Naive B cell (primary cell): ENCODE results near the gene RASA3. TPM values are rescaled to one million over a fixed set of nuclear protein-coding genes. Genes with fewer than 3 reads are reported as not detected.

ENCODE experiments used
- ATAC-seq, 2 donors: fragments of 150-1000 bp; cut with Tn5 transposase; 2 replicates each; pipeline ENCODE4 v1.10.0; 2021; ENCODE audit warnings: low read depth in 2 of 2, mild to moderate bottlenecking in 2 of 2, moderate library complexity in 2 of 2
- DNase-seq: peaks from one replicate; pipeline ENCODE4 v3.0.0; 2022
- H3K27ac Mint-ChIP-seq, 6 donors: one replicate each; pipeline ENCODE4 v1.8.0; 2020 to 2022; ENCODE audit warnings: mild to moderate bottlenecking in 6 of 6, mixed read lengths in 6 of 6, moderate library complexity in 5 of 6, inconsistent platforms in 2 of 6
- H3K27me3 Mint-ChIP-seq, 3 donors: one replicate each; pipeline ENCODE4 v1.8.0; 2021 to 2022; ENCODE audit warnings: mixed read lengths in 3 of 3, mild to moderate bottlenecking in 1 of 3
- H3K36me3 Mint-ChIP-seq, 2 donors: one replicate each; pipeline ENCODE4 v1.8.0; 2020 to 2022; ENCODE audit warnings: mixed read lengths in 2 of 2, inconsistent platforms in 1 of 2, mild to moderate bottlenecking in 1 of 2
- H3K4me1 Mint-ChIP-seq, 3 donors: one replicate each; pipeline ENCODE4 v1.8.0; 2020 to 2022; ENCODE audit warnings: mixed read lengths in 3 of 3, inconsistent platforms in 1 of 3, mild to moderate bottlenecking in 1 of 3, moderate library complexity in 1 of 3
- H3K4me3 Mint-ChIP-seq, 8 donors: one replicate each; pipeline ENCODE4 v1.8.0; 2020 to 2022; ENCODE audit warnings: mild to moderate bottlenecking in 8 of 8, mixed read lengths in 8 of 8, moderate library complexity in 8 of 8, inconsistent platforms in 2 of 8
- H3K9me3 Mint-ChIP-seq, 7 donors: one replicate each; pipeline ENCODE4 v1.8.0; 2020 to 2022; ENCODE audit warnings: mixed read lengths in 7 of 7, mild to moderate bottlenecking in 5 of 7, inconsistent platforms in 2 of 7, moderate library complexity in 1 of 7
- polyA plus RNA-seq, 6 donors: library from polyadenylated mRNA; unstranded; fragments of 300-500 nt; fragmentation: Illumina TruSeq; gene quantifications; one replicate each; pipeline ENCODE4 v1.2.3, GENCODE V29; 2021; ENCODE audit warnings: low read depth in 6 of 6

RASA3 gene
- polyA plus RNA-seq, 6 donors from 2014 or later = 17.1 to 41.9 (median 28.8) TPM

DNA sequence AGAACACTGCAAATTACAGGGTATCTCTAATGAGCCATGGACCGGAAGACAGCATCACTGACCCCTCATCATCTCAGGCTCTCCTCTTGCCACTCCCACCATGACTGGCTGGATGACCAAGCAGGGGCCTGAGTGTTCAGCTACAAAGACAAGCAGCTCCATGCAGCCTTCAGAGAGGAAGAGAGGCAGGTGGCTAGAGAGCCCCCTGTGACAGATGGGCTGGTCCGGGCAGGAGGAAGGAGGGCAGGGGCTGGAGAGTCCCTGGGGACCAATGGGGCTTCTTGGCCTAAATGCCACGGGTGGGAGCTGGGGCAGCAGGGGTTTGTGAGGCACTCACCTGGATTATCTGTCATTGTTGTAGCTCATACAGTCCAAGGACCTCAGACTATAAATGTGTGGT is 12.8 kb upstream of the RASA3 start:
- DNase-seq (no peak), ATAC-seq (no peak)
- Mint-ChIP-seq H3K9me3 (no peaks in the 10 kb centered on the region), H3K27me3 (no peaks in the 10 kb centered on the region), H3K36me3 (no peaks in the 10 kb centered on the region), H3K4me3 (peak overlapping the region in 5 of 8 donors; percentile 16 to 77 (median 67)), H3K4me1 (peaks cover 22 to 43% (median 38%) of the 10 kb centered on the region in 3 donors), H3K27ac (peak overlapping the region in 5 of 6 donors; percentile 33 to 93 (median 63))

- no peak for ATAC-seq
- Mint-ChIP-seq H3K4me3 (peak overlapping the region in 6 of 8 donors; percentile 9 to 77 (median 61)), H3K27me3 (no peaks in the 10 kb centered on the region), H3K9me3 (no peaks in the 10 kb centered on the region), H3K4me1 (peaks cover 19 to 43% (median 38%) of the 10 kb centered on the region in 3 donors), H3K27ac (peak overlapping the region in 4 of 6 donors; percentile 71 to 93 (median 78)), H3K36me3 (no peaks in the 10 kb centered on the region)
- DNase-seq = no peak
Measured at GRCh38 chr13:114144606-114145244, 12.3 kb upstream of the RASA3 start.

DNA sequence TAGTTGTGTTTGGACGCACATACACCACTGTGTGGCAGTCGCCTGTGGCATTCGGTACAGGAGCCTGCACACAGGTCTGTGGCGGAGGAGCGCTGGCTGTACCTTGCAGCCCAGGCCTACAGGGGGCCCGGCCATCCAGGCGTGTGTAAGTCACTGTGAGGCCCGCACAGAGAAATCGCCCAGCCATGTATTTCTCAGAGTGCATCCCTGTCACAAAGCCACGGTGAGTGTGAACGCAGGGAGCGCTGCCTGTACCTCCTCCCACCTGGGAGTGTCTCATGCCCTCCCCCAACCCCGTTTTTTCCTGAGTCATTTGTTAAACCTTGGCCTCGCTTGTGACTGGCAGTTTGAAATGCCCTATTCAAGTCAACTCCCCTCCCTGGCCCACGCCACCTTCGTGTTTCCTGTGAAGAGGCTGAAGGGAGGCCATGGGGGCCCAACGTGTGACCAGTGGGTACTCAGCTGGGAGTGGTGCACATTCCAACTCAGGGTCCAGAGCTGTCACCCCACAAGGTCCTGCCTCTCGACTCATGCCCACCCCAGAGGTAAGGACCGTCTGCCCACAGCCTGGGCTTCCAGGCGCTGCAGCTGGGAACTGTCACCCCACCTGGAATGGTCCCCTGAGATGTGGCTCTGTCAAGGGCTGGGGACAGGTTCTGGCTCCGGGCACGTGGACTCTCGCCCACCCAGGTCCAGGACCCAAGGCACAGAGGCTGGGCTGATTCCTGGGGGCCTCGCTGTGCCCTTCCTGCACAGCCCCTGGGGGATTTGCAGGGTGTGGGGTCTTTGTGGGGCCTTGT is 11.6 kb upstream of the RASA3 start:
- Mint-ChIP-seq H3K27ac (peak overlapping the region in 3 of 6 donors; percentile 71 to 83 (median 82)), H3K27me3 (no peaks in the 10 kb centered on the region), H3K36me3 (no peaks in the 10 kb centered on the region), H3K4me1 (peaks cover 13 to 42% (median 35%) of the 10 kb centered on the region in 3 donors), H3K9me3 (no peaks in the 10 kb centered on the region), H3K4me3 (peak overlapping the region in 3 of 8 donors; percentile 70 to 77 (median 77))
- peak; percentile 57 to 62 for ATAC-seq
- DNase-seq = peak; percentile 60

GRCh38 chr13:114142640-114143490 is 10.4 kb upstream of the RASA3 start:
- peak; percentile 58 for DNase-seq
- peak; percentile 32 to 38 for ATAC-seq
- no peaks in the 10 kb centered on the region for H3K27me3 Mint-ChIP-seq

GRCh38 chr13:114142137-114142550 is 9.7 kb upstream of the RASA3 start:
- DNase-seq (no peak), ATAC-seq (no peak)
- H3K4me1 Mint-ChIP-seq = peaks cover 5 to 27% (median 26%) of the 10 kb centered on the region in 3 donors
- H3K27me3 Mint-ChIP-seq = no peaks in the 10 kb centered on the region
- no peaks in the 10 kb centered on the region for H3K9me3 Mint-ChIP-seq
- H3K4me3 Mint-ChIP-seq = no peak overlapping the region
- no peaks in the 10 kb centered on the region for H3K36me3 Mint-ChIP-seq
- no peak overlapping the region for H3K27ac Mint-ChIP-seq

More at GRCh38 chr13:114142640-114143490, 10.4 kb upstream of the RASA3 start:
- no peak overlapping the region for H3K4me3 Mint-ChIP-seq
- no peaks in the 10 kb centered on the region for H3K36me3 Mint-ChIP-seq
- no peak overlapping the region for H3K27ac Mint-ChIP-seq
- H3K9me3 Mint-ChIP-seq = no peaks in the 10 kb centered on the region
- peaks cover 4 to 31% (median 26%) of the 10 kb centered on the region in 3 donors for H3K4me1 Mint-ChIP-seq

GRCh38 chr13:114141261-114141996 is 9.0 kb upstream of the RASA3 start:
- no peaks in the 10 kb centered on the region for H3K9me3 Mint-ChIP-seq
- H3K4me3 Mint-ChIP-seq = no peak overlapping the region
- H3K4me1 Mint-ChIP-seq = peaks cover 5 to 21% (median 20%) of the 10 kb centered on the region in 3 donors
- DNase-seq = no peak
- H3K27me3 Mint-ChIP-seq = no peaks in the 10 kb centered on the region
- no peak for ATAC-seq
- no peak overlapping the region for H3K27ac Mint-ChIP-seq
- no peaks in the 10 kb centered on the region for H3K36me3 Mint-ChIP-seq

GRCh38 chr13:114140906-114141250 is 8.5 kb upstream of the RASA3 start:
- DNase-seq = peak; percentile 61
- Mint-ChIP-seq H3K4me1 (peaks cover 6 to 21% (median 16%) of the 10 kb centered on the region in 3 donors), H3K27ac (no peak overlapping the region), H3K36me3 (no peaks in the 10 kb centered on the region), H3K27me3 (no peaks in the 10 kb centered on the region), H3K4me3 (no peak overlapping the region), H3K9me3 (no peaks in the 10 kb centered on the region)
- peak; percentile 49 to 51 for ATAC-seq

DNA sequence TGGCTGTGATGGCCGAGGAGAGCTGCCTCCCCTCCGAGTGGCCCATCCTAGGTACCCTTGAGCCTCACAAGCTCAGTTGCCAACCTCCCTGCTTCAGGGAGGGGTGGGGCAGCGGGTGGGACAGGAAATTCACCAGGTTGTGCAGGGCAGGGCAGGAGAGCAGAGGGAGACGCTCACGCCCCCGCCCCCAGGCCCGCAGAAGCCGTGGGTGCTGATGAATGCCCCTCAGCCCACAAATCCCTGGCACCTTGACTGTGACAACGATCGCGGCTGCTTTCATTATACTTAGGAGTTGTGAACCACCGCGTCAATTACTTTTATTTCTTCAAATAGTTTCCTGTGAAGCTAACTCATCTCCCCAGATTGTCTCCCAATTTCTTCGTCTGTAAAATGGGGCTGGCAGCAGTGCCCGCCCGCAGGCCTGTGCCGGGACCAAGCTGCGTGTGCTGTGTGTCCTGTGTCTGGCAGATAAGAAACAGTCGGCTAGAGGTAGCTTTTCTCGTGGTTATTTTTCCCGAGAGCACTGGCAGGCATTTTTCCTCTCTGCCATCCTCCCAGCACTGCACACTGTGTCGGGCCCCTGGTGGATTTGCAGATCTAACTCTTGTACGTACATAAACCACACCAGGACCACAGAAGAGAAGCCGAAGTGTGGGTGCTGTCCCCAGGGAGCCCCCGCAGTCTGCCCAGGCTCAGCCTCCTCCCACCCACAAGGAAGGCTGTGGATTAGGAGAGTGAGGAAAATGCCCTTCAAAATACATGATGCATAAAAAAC is 7.9 kb upstream of the RASA3 start:
- Mint-ChIP-seq H3K27me3 (no peaks in the 10 kb centered on the region), H3K4me1 (peaks cover 12 to 21% (median 13%) of the 10 kb centered on the region in 3 donors), H3K36me3 (no peaks in the 10 kb centered on the region), H3K9me3 (no peaks in the 10 kb centered on the region), H3K27ac (no peak overlapping the region), H3K4me3 (no peak overlapping the region)
- peak; percentile 35 to 43 for ATAC-seq
- DNase-seq = peak; percentile 60

GRCh38 chr13:114136576-114136975 is 4.2 kb upstream of the RASA3 start:
- no peak for DNase-seq
- peak overlapping the region in 2 of 6 donors; percentile 36 to 65 for H3K27ac Mint-ChIP-seq
- no peak overlapping the region for H3K4me3 Mint-ChIP-seq
- no peak for ATAC-seq
- H3K9me3 Mint-ChIP-seq = no peaks in the 10 kb centered on the region
- H3K36me3 Mint-ChIP-seq = no peaks in the 10 kb centered on the region
- peaks cover 23 to 33% (median 33%) of the 10 kb centered on the region in 3 donors for H3K4me1 Mint-ChIP-seq
- H3K27me3 Mint-ChIP-seq = no peaks in the 10 kb centered on the region

DNA sequence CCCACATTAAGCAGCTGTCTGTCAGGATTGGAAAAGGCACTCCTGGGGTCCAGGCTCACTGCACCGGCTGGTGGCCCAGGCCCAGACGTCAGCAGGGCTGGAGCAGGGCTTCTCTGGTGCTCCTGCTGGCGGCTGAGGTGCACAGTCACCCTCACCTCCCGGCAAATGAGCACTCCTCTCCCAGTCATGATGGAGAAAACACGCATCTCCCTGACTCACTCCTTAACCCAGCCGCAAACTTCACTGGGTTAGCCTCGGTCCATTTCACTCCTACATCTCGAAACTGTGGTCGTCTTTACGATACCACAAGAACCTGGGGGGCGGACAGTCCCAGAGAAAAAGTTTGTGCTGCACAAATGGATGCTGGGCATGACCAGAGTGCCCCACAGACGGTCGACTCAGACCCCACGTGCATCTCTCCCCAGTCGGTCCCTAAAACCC is 3.3 kb upstream of the RASA3 start:
- DNase-seq (no peak), ATAC-seq (no peak)
- Mint-ChIP-seq H3K27me3 (no peaks in the 10 kb centered on the region), H3K27ac (peak overlapping the region in 3 of 6 donors; percentile 34 to 52 (median 43)), H3K9me3 (no peaks in the 10 kb centered on the region), H3K4me3 (peak overlapping the region in 2 of 8 donors; percentile 25 to 57), H3K36me3 (no peaks in the 10 kb centered on the region), H3K4me1 (peaks cover 27 to 41% (median 41%) of the 10 kb centered on the region in 3 donors)

DNA sequence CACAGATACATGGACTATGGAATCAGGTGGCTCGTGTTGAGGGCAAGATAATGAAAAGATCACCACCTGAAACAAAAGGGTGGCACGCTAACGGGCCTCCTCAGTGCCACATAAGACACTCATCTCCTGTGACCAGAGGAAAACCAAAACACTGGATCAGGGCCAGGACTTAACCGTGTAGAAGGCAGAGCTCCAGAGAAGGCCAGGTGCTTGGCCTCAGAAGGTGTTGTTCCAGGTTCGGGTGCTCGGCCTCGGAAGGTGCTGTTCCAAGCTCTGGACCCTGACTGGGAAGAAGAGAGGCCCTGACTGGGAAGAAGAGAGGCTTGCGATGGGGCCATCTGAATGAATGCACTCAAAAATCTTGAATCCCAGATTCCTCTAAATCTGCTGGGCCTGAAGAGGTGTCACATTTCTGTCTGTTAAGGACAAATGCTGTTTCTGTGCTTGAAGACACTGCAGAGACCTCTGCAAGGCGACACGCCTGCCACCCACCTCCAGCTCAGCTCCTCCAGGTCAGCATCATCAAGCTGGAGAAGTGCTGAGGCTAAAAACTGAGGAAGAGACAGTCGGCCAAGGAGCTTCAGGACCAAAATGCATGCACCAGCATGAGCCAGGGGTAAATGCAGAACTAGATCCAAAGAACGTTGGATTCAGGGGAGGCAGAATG is 2.7 kb upstream of the RASA3 start:
- Mint-ChIP-seq H3K27me3 (no peaks in the 10 kb centered on the region), H3K27ac (peak overlapping the region in 4 of 6 donors; percentile 34 to 96 (median 73)), H3K4me1 (peaks cover 32 to 48% (median 48%) of the 10 kb centered on the region in 3 donors), H3K4me3 (peak overlapping the region in 5 of 8 donors; percentile 64 to 87 (median 73)), H3K36me3 (no peaks in the 10 kb centered on the region), H3K9me3 (no peaks in the 10 kb centered on the region)
- no peak for DNase-seq
- ATAC-seq = no peak
